WTC11 (cell line): Measurements from ENCODE around the gene ITSN1. TPM values are rescaled to one million over a fixed set of nuclear protein-coding genes. Genes with fewer than 3 reads are reported as not detected.

ENCODE experiments used
- ATAC-seq: fragments of 200-7000 bp; cut with Tn5 transposase; 2 replicates; pipeline ENCODE4 v1.10.0; 2021; ENCODE audit warnings: mild to moderate bottlenecking, moderate library complexity
- CTCF ChIA-PET: fragments of 300-600 bp; sonication (Branson Sonifier 250); formaldehyde crosslinking; loops from one replicate; lab custom pipeline; 2021; ENCODE audit warnings: antibody characterized with exemption; lab: Charles Lee
- POLR2A ChIA-PET: fragments of 350-600 bp; sonication (Branson Sonifier 250); formaldehyde crosslinking; loops from one replicate; lab custom pipeline; 2021; ENCODE audit warnings: antibody characterized with exemption; lab: Charles Lee
- DNase-seq: peaks from one replicate; pipeline ENCODE4 v3.0.0; 2021; ENCODE audit warnings: low spot score
- H3K27ac Mint-ChIP-seq: 2 replicates; pipeline ENCODE4 v1.8.0; 2021; ENCODE audit warnings: mixed read lengths
- H3K27me3 Mint-ChIP-seq: 2 replicates; pipeline ENCODE4 v1.8.0; 2021; ENCODE audit warnings: low read depth, mild to moderate bottlenecking, moderate library complexity, mixed read lengths
- H3K36me3 Mint-ChIP-seq: 2 replicates; pipeline ENCODE4 v1.8.0; 2021; ENCODE audit warnings: mixed read lengths
- H3K4me1 Mint-ChIP-seq: 2 replicates; pipeline ENCODE4 v1.8.0; 2022; ENCODE audit warnings: mixed read lengths
- H3K4me3 Mint-ChIP-seq: 2 replicates; pipeline ENCODE4 v1.8.0; 2021; ENCODE audit warnings: mild to moderate bottlenecking, moderate library complexity, mixed read lengths
- H3K9me3 Mint-ChIP-seq: 2 replicates; pipeline ENCODE4 v1.8.0; 2021; ENCODE audit warnings: mixed read lengths
- ATF1 ChIP-seq: sonication (generic); formaldehyde crosslinking; IDR thresholded peaks from 2 replicates; pipeline ENCODE4 v1.8.1; 2023; ENCODE audit warnings: mild to moderate bottlenecking, moderate library complexity, missing genetic modification reagents
- ATF3 ChIP-seq: sonication (generic); formaldehyde crosslinking; conservative IDR thresholded peaks from 2 replicates; pipeline ENCODE4 v1.8.1; 2022; ENCODE audit warnings: mild to moderate bottlenecking, missing genetic modification reagents
- CBFB ChIP-seq: sonication (generic); formaldehyde crosslinking; IDR thresholded peaks from 2 replicates; pipeline ENCODE4 v1.8.1; 2022; ENCODE audit warnings: mild to moderate bottlenecking, low read depth, missing genetic modification reagents
- EMX1 ChIP-seq: fragments of 250-450 bp; sonication (Bioruptor Pico); IDR thresholded peaks from 2 replicates; pipeline ENCODE4 v1.8.0; 2021; ENCODE audit warnings: mild to moderate bottlenecking
- FOXJ3 ChIP-seq: sonication (generic); formaldehyde crosslinking; IDR thresholded peaks from 2 replicates; pipeline ENCODE4 v1.9.0; 2021; ENCODE audit warnings: missing genetic modification reagents, mild to moderate bottlenecking, borderline replicate concordance
- FOXP4 ChIP-seq: sonication (generic); formaldehyde crosslinking; IDR thresholded peaks from 2 replicates; pipeline ENCODE4 v1.8.0; 2022; ENCODE audit warnings: mild to moderate bottlenecking, missing genetic modification reagents
- IRF1 ChIP-seq: sonication (generic); formaldehyde crosslinking; IDR thresholded peaks from 2 replicates; pipeline ENCODE4 v1.8.0; 2023; ENCODE audit warnings: missing genetic modification reagents
- MXD4 ChIP-seq: fragments of 250-450 bp; sonication (Bioruptor Pico); IDR thresholded peaks from 2 replicates; pipeline ENCODE4 v1.8.0; 2021; ENCODE audit warnings: mild to moderate bottlenecking, moderate library complexity, borderline replicate concordance
- NFE2L1 ChIP-seq: sonication (generic); formaldehyde crosslinking; IDR thresholded peaks from 2 replicates; pipeline ENCODE4 v1.8.1; 2023; ENCODE audit warnings: missing genetic modification reagents
- NR2C2 ChIP-seq: sonication (generic); formaldehyde crosslinking; IDR thresholded peaks from 2 replicates; pipeline ENCODE4 v1.8.0; 2022; ENCODE audit warnings: mild to moderate bottlenecking, missing genetic modification reagents
- SMAD3 ChIP-seq: sonication (generic); formaldehyde crosslinking; IDR thresholded peaks from 2 replicates; pipeline ENCODE4 v1.8.0; 2022; ENCODE audit warnings: missing genetic modification reagents, mild to moderate bottlenecking, borderline replicate concordance
- ZBTB21 ChIP-seq: sonication (generic); formaldehyde crosslinking; IDR thresholded peaks from 2 replicates; pipeline ENCODE4 v1.8.1; 2023; ENCODE audit warnings: mild to moderate bottlenecking, missing genetic modification reagents, borderline replicate concordance
- ZNF138 ChIP-seq: sonication (generic); formaldehyde crosslinking; conservative IDR thresholded peaks from 2 replicates; pipeline ENCODE4 v1.8.1; 2022; ENCODE audit warnings: mild to moderate bottlenecking, moderate library complexity, missing genetic modification reagents
- ZNF232 ChIP-seq: sonication (generic); formaldehyde crosslinking; IDR thresholded peaks from 2 replicates; pipeline ENCODE4 v1.8.0; 2022; ENCODE audit warnings: mild to moderate bottlenecking, missing genetic modification reagents
- ZNF416 ChIP-seq: fragments of 250-450 bp; sonication (Bioruptor Pico); IDR thresholded peaks from 2 replicates; pipeline ENCODE4 v1.9.0; 2021; ENCODE audit warnings: mild to moderate bottlenecking, inconsistent platforms
- ZNF425 ChIP-seq: fragments of 250-450 bp; sonication (Bioruptor Pico); conservative IDR thresholded peaks from 2 replicates; pipeline ENCODE4 v1.9.0; 2021; ENCODE audit warnings: mild to moderate bottlenecking
- total RNA-seq: library from RNA; stranded (reverse); gene quantifications from 3 replicates; pipeline ENCODE4 v1.2.3, GENCODE V29; 2021
- TF ChIP-seq, protein P1 (sequence below): sonication (generic); formaldehyde crosslinking; IDR thresholded peaks from 2 replicates; pipeline ENCODE4 v1.8.1; 2023; ENCODE audit warnings: mild to moderate bottlenecking, missing genetic modification reagents
- TF ChIP-seq, protein P2 (sequence below): sonication (generic); formaldehyde crosslinking; IDR thresholded peaks from 2 replicates; pipeline ENCODE4 v1.8.1; 2023; ENCODE audit warnings: mild to moderate bottlenecking, missing genetic modification reagents, borderline replicate concordance
- TF ChIP-seq, protein P3 (sequence below): sonication (generic); formaldehyde crosslinking; IDR thresholded peaks from 2 replicates; pipeline ENCODE4 v1.8.1; 2022; ENCODE audit warnings: mild to moderate bottlenecking, moderate library complexity, missing genetic modification reagents
- TF ChIP-seq, protein P4 (sequence below): fragments of 250-450 bp; sonication (Bioruptor Pico); IDR thresholded peaks from 2 replicates; pipeline ENCODE4 v1.9.0; 2021; ENCODE audit warnings: moderate library complexity, mild to moderate bottlenecking, inconsistent platforms, borderline replicate concordance

ITSN1 gene
- total RNA-seq, 1 experiment from 2014 or later, result 69.6 TPM

GRCh38 chr21:33875026-33875695 is 232.9 kb downstream of the ITSN1 start (continued):
- TF ChIP-seq FOXP4 (CRISPR knock-in tag) (no peak), EMX1 (no peak), ZNF138 (CRISPR knock-in tag) (no peak), FOXJ3 (CRISPR knock-in tag) (no peak), ATF3 (CRISPR knock-in tag) (no peak), IRF1 (CRISPR knock-in tag) (no peak), ZBTB21 (CRISPR knock-in tag) (no peak), MXD4 (CRISPR knock-in tag) (no peak)
- TF ChIP-seq, all 79 proteins: peak for 0

DNA sequence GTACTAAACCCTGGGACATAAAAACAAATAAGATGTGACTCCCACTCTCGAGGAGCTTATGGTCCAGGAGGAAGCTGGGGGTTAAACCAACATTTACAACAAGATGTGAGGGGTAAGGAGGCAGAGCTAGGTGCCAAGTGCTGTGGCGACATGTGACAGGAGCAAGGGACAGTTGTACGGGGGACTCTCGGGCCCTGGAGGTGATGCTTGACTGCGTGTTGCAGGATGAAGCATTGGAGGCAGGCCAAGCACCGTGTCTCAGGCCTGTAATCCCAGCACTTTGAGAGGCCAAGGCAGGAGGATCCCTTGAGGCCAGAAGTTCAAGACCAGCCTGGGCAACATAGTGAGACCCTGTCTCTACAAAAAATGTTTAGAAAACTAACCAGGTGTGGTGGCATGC is 236.5 kb downstream of the ITSN1 start:
- no peaks in the 10 kb centered on the region for H3K9me3 Mint-ChIP-seq
- no peak for DNase-seq
- H3K36me3 Mint-ChIP-seq, result no peaks in the 10 kb centered on the region
- H3K27me3 Mint-ChIP-seq, result no peaks in the 10 kb centered on the region; the same call in 1 of the 2 replicates
- 0 out of 2 replicates have a peak, but pooled peaks cover 4% of the 10 kb centered on the region for H3K4me1 Mint-ChIP-seq
- no peak for ATAC-seq
- H3K27ac Mint-ChIP-seq, result no peak overlapping the region
- no peak overlapping the region for H3K4me3 Mint-ChIP-seq
- CTCF ChIA-PET, result interaction anchor here (0.6 kb wide), 1 partner anchor 17 kb away, joined by 3 read pairs; no protein-coding TSS in a partner anchor
- POLR2A ChIA-PET, result no interaction called here
- no peak for TF ChIP-seq CBFB (CRISPR knock-in tag)
- TF ChIP-seq NR2C2 (CRISPR knock-in tag), result no peak
- no peak for TF ChIP-seq IRF1 (CRISPR knock-in tag)
- TF ChIP-seq, protein P1, sequence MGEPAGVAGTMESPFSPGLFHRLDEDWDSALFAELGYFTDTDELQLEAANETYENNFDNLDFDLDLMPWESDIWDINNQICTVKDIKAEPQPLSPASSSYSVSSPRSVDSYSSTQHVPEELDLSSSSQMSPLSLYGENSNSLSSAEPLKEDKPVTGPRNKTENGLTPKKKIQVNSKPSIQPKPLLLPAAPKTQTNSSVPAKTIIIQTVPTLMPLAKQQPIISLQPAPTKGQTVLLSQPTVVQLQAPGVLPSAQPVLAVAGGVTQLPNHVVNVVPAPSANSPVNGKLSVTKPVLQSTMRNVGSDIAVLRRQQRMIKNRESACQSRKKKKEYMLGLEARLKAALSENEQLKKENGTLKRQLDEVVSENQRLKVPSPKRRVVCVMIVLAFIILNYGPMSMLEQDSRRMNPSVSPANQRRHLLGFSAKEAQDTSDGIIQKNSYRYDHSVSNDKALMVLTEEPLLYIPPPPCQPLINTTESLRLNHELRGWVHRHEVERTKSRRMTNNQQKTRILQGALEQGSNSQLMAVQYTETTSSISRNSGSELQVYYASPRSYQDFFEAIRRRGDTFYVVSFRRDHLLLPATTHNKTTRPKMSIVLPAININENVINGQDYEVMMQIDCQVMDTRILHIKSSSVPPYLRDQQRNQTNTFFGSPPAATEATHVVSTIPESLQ (CRISPR knock-in tag), result no peak
- TF ChIP-seq NFE2L1 (CRISPR knock-in tag), result no peak
- TF ChIP-seq, protein P2, sequence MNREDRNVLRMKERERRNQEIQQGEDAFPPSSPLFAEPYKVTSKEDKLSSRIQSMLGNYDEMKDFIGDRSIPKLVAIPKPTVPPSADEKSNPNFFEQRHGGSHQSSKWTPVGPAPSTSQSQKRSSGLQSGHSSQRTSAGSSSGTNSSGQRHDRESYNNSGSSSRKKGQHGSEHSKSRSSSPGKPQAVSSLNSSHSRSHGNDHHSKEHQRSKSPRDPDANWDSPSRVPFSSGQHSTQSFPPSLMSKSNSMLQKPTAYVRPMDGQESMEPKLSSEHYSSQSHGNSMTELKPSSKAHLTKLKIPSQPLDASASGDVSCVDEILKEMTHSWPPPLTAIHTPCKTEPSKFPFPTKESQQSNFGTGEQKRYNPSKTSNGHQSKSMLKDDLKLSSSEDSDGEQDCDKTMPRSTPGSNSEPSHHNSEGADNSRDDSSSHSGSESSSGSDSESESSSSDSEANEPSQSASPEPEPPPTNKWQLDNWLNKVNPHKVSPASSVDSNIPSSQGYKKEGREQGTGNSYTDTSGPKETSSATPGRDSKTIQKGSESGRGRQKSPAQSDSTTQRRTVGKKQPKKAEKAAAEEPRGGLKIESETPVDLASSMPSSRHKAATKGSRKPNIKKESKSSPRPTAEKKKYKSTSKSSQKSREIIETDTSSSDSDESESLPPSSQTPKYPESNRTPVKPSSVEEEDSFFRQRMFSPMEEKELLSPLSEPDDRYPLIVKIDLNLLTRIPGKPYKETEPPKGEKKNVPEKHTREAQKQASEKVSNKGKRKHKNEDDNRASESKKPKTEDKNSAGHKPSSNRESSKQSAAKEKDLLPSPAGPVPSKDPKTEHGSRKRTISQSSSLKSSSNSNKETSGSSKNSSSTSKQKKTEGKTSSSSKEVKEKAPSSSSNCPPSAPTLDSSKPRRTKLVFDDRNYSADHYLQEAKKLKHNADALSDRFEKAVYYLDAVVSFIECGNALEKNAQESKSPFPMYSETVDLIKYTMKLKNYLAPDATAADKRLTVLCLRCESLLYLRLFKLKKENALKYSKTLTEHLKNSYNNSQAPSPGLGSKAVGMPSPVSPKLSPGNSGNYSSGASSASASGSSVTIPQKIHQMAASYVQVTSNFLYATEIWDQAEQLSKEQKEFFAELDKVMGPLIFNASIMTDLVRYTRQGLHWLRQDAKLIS (CRISPR knock-in tag), result no peak
- TF ChIP-seq ZNF425 (CRISPR knock-in tag), result no peak
- TF ChIP-seq, protein P3, sequence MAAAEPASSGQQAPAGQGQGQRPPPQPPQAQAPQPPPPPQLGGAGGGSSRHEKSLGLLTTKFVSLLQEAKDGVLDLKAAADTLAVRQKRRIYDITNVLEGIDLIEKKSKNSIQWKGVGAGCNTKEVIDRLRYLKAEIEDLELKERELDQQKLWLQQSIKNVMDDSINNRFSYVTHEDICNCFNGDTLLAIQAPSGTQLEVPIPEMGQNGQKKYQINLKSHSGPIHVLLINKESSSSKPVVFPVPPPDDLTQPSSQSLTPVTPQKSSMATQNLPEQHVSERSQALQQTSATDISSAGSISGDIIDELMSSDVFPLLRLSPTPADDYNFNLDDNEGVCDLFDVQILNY (CRISPR knock-in tag), result no peak
- TF ChIP-seq SMAD3 (CRISPR knock-in tag), result no peak
- TF ChIP-seq ATF1 (CRISPR knock-in tag), result no peak
- TF ChIP-seq ZNF232, result no peak
- TF ChIP-seq ZNF416 (CRISPR knock-in tag), result no peak
- TF ChIP-seq, protein P4, sequence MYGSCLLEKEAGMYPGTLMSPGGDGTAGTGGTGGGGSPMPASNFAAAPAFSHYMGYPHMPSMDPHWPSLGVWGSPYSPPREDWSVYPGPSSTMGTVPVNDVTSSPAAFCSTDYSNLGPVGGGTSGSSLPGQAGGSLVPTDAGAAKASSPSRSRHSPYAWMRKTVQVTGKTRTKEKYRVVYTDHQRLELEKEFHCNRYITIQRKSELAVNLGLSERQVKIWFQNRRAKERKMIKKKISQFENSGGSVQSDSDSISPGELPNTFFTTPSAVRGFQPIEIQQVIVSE (CRISPR knock-in tag), result no peak
